Breast epithelium (tissue), 4 donors: ENCODE data around the gene SH3TC1. TPM values are rescaled to one million over a fixed set of nuclear protein-coding genes. Genes with fewer than 3 reads are reported as not detected.

ENCODE experiments used
- DNase-seq, 2 donors: peaks; one replicate each; pipeline ENCODE4 v3.0.0-alpha.2; 2019; ENCODE audit warnings: low spot score in 2 of 2
- H3K27ac ChIP-seq, 2 donors: fragments of 200-600 bp; sonication (generic) in 1 of 2; one replicate each; pipeline ENCODE4 v1.5.1; 2016 to 2019; ENCODE audit warnings: mild to moderate bottlenecking in 1 of 2
- H3K27me3 ChIP-seq, 2 donors: fragments of 200-600 bp; sonication (generic) in 1 of 2; one replicate each; pipeline versions ENCODE4 v1.5.1 to v1.6.0; 2017 to 2019; ENCODE audit warnings: control low read depth in 1 of 2, mild to moderate bottlenecking in 1 of 2
- H3K36me3 ChIP-seq: fragments of 200-600 bp; one replicate; pipeline ENCODE4 v1.5.1; 2019
- H3K4me1 ChIP-seq, 2 donors: fragments of 200-600 bp; sonication (generic); one replicate each; pipeline ENCODE4 v1.5.1; 2016 to 2019; ENCODE audit warnings: control low read depth in 1 of 2
- H3K4me3 ChIP-seq, 3 donors: fragments of 200-600 bp; sonication (generic); 1 replicate in 2 of 3; 2 replicates in 1 of 3; pipeline ENCODE4 v1.5.1; 2016 to 2019; ENCODE audit warnings: mild to moderate bottlenecking in 3 of 3, moderate library complexity in 2 of 3
- H3K9me3 ChIP-seq, 2 donors: fragments of 200-600 bp; sonication (generic) in 1 of 2; one replicate each; pipeline ENCODE4 v1.5.1; 2016 to 2019; ENCODE audit warnings: control low read depth in 1 of 2
- CTCF ChIP-seq, 3 donors: fragments of 450-650 bp; IDR thresholded peaks; one replicate each; pipeline ENCODE4 v1.5.1; 2016 to 2017; ENCODE audit warnings: antibody characterized with exemption in 3 of 3, mild to moderate bottlenecking in 3 of 3, moderate library complexity in 3 of 3
- POLR2A ChIP-seq: fragments of 450-650 bp; IDR thresholded peaks from one replicate; pipeline ENCODE4 v1.6.1; 2016; ENCODE audit warnings: antibody characterized with exemption, mild to moderate bottlenecking, moderate library complexity
- POLR2AphosphoS5 ChIP-seq, 3 donors: sonication (generic); formaldehyde crosslinking; IDR thresholded peaks; one replicate each; pipeline ENCODE4 v1.6.1; 2017; ENCODE audit warnings: antibody characterized with exemption in 3 of 3
- intact Hi-C: fragments of 100-400 bp; cut with DNase I; formaldehyde crosslinking; loops from one replicate; pipeline ENCODE4 v1.15.1; 2023; ENCODE audit warnings: low total_unique reads
- total RNA-seq, 3 donors: library from RNA; depleted of rRNA; stranded (reverse); fragments of >200 nt; gene quantifications; one replicate each; pipeline ENCODE4 v1.1.0, GENCODE V29; 2016

Gene SH3TC1
- total RNA-seq, 3 donors from 2014 or later, result 16.4 to 28.8 (median 17.3) TPM

GRCh38 chr4:8195431-8195830 lies 3.7 kb upstream of the SH3TC1 start:
- Histone ChIP-seq H3K27me3 (no peaks in the 10 kb centered on the region), H3K27ac (no peak overlapping the region), H3K9me3 (no peaks in the 10 kb centered on the region), H3K36me3 (no peaks in the 10 kb centered on the region), H3K4me1 (peaks cover 0 to 7% of the 10 kb centered on the region in 2 donors), H3K4me3 (no peak overlapping the region)
- DNase-seq, result no peak
- TF ChIP-seq POLR2A (no peak), CTCF (IDR thresholded peaks at IDR 0.05) (no peak), POLR2AphosphoS5 (IDR thresholded peaks at IDR 0.05) (no peak)
- intact Hi-C loops, result no loop called here

GRCh38 chr4:8195841-8196458 lies 3.1 kb upstream of the SH3TC1 start:
- Histone ChIP-seq H3K27ac (no peak overlapping the region), H3K36me3 (no peaks in the 10 kb centered on the region), H3K9me3 (no peaks in the 10 kb centered on the region), H3K4me3 (no peak overlapping the region), H3K27me3 (no peaks in the 10 kb centered on the region), H3K4me1 (peaks cover 0 to 9% of the 10 kb centered on the region in 2 donors)
- intact Hi-C loops, result no loop called here
- no peak for TF ChIP-seq CTCF (IDR thresholded peaks at IDR 0.05)
- no peak for DNase-seq

- intact Hi-C loops, result no loop called here
Measured at GRCh38 chr4:8197521-8197920, 1.6 kb upstream of the SH3TC1 start.

GRCh38 chr4:8198206-8198905 lies 734 bp upstream of the SH3TC1 start:
- Histone ChIP-seq H3K4me1 (peaks cover 0 to 17% of the 10 kb centered on the region in 2 donors), H3K27ac (peak overlapping the region; percentile 72 to 82), H3K4me3 (peak overlapping the region in 2 of 3 donors; percentile 48 to 66), H3K27me3 (no peaks in the 10 kb centered on the region), H3K36me3 (no peaks in the 10 kb centered on the region), H3K9me3 (no peaks in the 10 kb centered on the region)
- peak in 1 of 2 donors; percentile 43 for DNase-seq
- TF ChIP-seq POLR2A (no peak), POLR2AphosphoS5 (IDR thresholded peaks at IDR 0.05) (no peak), CTCF (IDR thresholded peaks at IDR 0.05) (no peak)
- intact Hi-C loops, result no loop called here

More at GRCh38 chr4:8197521-8197920, 1.6 kb upstream of the SH3TC1 start:
- no peak for DNase-seq
- Histone ChIP-seq H3K4me1 (peaks cover 0 to 17% of the 10 kb centered on the region in 2 donors), H3K27me3 (no peaks in the 10 kb centered on the region), H3K36me3 (no peaks in the 10 kb centered on the region), H3K9me3 (no peaks in the 10 kb centered on the region), H3K27ac (no peak overlapping the region), H3K4me3 (no peak overlapping the region)
- TF ChIP-seq POLR2A (no peak), CTCF (IDR thresholded peaks at IDR 0.05) (no peak), POLR2AphosphoS5 (IDR thresholded peaks at IDR 0.05) (no peak)

- Histone ChIP-seq H3K4me1 (peaks cover 0 to 17% of the 10 kb centered on the region in 2 donors), H3K27ac (peak overlapping the region; percentile 72 to 82), H3K27me3 (no peaks in the 10 kb centered on the region), H3K4me3 (peak overlapping the region; percentile 48 to 66 (median 53)), H3K9me3 (no peaks in the 10 kb centered on the region), H3K36me3 (no peaks in the 10 kb centered on the region)
- intact Hi-C loops, result no loop called here
- DNase-seq, result no peak
- TF ChIP-seq CTCF (IDR thresholded peaks at IDR 0.05) (no peak), POLR2A (no peak), POLR2AphosphoS5 (IDR thresholded peaks at IDR 0.05) (no peak)
Measured at GRCh38 chr4:8199594-8200301, 658 bp downstream of the SH3TC1 start.
